HG02571 (cell line): Measurements from ENCODE around the gene PCDHB13.

Experiments used
- ATAC-seq: cut with Tn5 transposase; IDR thresholded peaks from one replicate; pipeline ENCODE4 v1.9.1; 2021; ENCODE audit warnings: mild to moderate bottlenecking, moderate library complexity; ENCODE audit not compliant: unreplicated experiment

The PCDHB13 gene

DNA sequence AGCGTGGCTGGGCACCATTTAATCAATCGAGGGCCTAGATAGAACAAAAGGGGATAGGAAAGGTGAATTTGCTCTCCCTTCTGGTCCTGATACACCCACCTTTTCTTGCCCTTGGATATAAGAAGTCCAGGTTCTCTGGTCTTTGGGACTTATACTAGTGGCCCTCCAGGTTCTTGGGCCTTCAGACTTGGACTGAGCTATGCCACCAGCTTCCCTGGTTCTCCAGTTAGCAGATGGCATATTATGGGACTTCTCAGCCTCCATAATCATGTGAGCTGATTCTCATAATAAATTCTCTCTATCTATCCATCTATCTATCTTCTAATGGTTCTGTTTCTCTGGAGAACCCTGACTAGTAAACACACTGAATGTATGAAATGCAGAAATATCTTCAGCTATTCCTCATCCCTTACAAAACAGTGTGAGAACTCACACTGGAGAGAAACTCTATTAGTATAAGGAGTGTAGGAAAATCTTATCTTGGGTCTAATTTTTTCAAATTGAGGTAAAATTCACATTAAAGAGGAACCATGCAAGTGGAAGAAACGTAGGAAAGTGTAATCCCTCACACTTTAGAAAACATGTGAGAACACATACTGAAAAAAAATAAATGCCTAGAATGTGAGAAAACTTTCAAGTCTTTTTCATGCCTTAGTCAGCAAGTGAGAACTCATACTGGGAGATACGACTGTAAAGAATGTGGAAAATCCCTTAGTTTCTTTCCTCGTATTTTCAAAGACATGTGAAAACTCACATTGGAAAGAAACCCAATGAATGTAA is 46.9 kb downstream of the PCDHB13 start:
- ATAC-seq, result no peak

DNA sequence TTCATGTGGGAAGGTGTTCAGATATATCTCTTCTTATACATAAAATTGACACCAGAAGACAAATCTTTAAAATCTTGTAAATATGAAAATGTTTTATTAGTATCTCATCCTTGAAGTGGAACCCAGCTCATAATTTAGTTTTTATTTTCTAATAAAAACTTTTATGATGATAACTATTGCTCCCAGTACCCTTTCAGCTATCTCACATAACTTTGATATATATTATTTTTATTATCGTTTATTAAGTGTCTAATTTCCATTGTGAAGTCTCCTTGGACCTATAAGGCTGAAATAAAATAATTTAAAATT is 47.5 kb downstream of the PCDHB13 start:
- ATAC-seq, result no peak
